Ovary (tissue), 3 donors: ENCODE data around the gene NYAP1.

Experiments
- CTCF ChIP-seq, 3 donors: fragments of 450-650 bp in 2 of 3; fragments of 200-600 bp in 1 of 3; IDR thresholded peaks; one replicate each; pipeline versions ENCODE4 v1.5.1 to v1.8.0; 2016 to 2022; ENCODE audit warnings: antibody characterized with exemption in 3 of 3, mild to moderate bottlenecking in 1 of 3
- EP300 ChIP-seq: sonication (generic); formaldehyde crosslinking; IDR thresholded peaks from one replicate; pipeline ENCODE4 v1.6.1; 2017; ENCODE audit warnings: antibody characterized with exemption
- donor health status: DM: no; HTN: no; CAD: no.

- TF ChIP-seq CTCF (IDR thresholded peaks at IDR 0.05) (no peak), EP300 (no peak)
Observed at GRCh38 chr7:100483722-100484672, at the start of gene NYAP1.
